ENCODE data around the gene ASAP2. TPM values are rescaled to one million over a fixed set of nuclear protein-coding genes. Genes with fewer than 3 reads are reported as not detected.

ASAP2 gene
- total RNA-seq, 1 donor from 2014 or later = 10.0 TPM

DNA sequence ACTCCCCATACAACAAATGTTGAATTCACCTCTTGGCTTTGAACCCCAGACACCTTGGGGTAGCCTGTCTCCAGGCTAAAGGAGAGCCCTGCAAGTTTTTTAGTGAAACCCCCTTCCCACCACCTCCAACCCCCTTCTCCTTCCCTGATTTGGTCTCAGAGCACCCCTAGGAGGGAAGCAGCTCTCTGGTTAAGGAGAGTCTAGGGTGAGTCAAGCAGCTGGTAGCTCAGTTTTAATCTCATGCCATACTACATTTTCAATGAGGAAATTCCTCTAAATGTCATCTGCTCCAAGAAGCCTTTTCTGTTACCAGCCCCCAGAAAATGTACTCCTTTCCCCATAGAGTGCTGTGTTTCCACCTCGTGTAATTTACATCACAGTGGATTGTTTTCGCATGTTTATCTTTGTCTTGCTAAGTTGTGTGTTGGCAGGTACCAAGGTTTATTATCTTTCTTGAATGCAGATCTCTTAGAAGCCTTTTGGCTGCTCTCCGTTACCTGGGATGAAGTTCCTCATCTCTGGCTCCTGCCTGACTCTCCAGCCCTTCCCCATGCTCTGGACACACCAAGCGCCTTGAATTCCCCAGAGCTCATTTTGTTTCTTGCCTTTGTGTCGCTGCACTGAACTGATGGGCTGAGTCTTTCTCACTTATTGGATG is 82.2 kb downstream of the ASAP2 start:
- Histone ChIP-seq H3K4me1 (peaks cover 32% of the 10 kb centered on the region), H3K36me3 (no peaks in the 10 kb centered on the region), H3K27ac (replicated peaks) (no peak overlapping the region), H3K9me3 (replicated peaks) (no peaks in the 10 kb centered on the region), H3K27me3 (ENCODE audit: low read depth) (no peaks in the 10 kb centered on the region), H3K4me3 (no peak overlapping the region)
- TF ChIP-seq, protein P1, sequence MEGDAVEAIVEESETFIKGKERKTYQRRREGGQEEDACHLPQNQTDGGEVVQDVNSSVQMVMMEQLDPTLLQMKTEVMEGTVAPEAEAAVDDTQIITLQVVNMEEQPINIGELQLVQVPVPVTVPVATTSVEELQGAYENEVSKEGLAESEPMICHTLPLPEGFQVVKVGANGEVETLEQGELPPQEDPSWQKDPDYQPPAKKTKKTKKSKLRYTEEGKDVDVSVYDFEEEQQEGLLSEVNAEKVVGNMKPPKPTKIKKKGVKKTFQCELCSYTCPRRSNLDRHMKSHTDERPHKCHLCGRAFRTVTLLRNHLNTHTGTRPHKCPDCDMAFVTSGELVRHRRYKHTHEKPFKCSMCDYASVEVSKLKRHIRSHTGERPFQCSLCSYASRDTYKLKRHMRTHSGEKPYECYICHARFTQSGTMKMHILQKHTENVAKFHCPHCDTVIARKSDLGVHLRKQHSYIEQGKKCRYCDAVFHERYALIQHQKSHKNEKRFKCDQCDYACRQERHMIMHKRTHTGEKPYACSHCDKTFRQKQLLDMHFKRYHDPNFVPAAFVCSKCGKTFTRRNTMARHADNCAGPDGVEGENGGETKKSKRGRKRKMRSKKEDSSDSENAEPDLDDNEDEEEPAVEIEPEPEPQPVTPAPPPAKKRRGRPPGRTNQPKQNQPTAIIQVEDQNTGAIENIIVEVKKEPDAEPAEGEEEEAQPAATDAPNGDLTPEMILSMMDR (IDR thresholded peaks at IDR 0.05; ENCODE audit: borderline replicate concordance) = no peak
- intact Hi-C loops (cut with micrococcal nuclease) = no loop called here
- DNase-seq = no peak

DNA sequence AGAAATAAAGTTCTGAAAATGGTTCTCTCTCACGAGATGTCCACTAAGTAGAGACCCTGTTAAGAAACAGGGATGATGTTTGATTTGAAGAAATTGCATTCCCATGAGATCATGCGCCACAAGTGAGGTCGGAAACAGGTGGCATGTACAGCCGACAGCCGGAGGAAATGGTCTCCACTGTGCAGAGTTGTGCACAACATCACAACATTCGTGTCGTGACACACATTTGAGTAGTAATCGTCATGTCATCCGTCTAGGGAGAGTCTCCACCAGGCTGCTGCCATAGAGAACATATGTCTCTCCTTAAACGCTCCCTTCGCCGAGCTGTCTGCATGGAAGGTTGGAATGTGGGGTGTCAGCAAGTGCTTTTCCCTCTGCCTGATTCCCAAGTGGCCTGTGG is 84.7 kb downstream of the ASAP2 start:
- TF ChIP-seq, protein P1 (IDR thresholded peaks at IDR 0.05; ENCODE audit: borderline replicate concordance) = no peak
- H3K4me1 ChIP-seq = peaks cover 17% of the 10 kb centered on the region
- no peak overlapping the region for H3K4me3 ChIP-seq
- H3K27ac ChIP-seq (replicated peaks) = no peak overlapping the region
- no peak for DNase-seq
- H3K27me3 ChIP-seq (ENCODE audit: low read depth) = no peaks in the 10 kb centered on the region
- no peaks in the 10 kb centered on the region for H3K36me3 ChIP-seq
- no peaks in the 10 kb centered on the region for H3K9me3 ChIP-seq (replicated peaks)
- intact Hi-C loops (cut with micrococcal nuclease) = no loop called here

DNA sequence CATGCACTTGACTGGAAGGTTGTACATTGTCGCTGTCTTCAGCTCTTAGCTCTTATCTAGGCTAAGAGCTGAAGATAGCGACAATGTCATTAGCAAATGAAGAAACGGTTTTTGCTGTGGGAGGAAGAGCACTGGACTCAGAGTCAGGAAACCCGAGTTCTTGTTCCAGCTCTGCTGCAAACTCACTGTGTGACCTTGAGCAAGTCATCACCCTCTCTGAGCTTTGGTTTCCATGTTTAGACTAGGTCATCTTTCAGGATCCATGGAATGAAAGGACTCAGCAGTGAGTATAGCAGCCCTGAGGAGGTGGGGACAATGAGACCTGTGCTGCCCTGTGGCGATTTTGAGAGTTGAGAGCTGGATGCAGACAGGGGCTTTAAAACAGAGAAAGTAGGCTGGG is 85.3 kb downstream of the ASAP2 start:
- no peak overlapping the region for H3K27ac ChIP-seq (replicated peaks)
- DNase-seq = no peak

DNA sequence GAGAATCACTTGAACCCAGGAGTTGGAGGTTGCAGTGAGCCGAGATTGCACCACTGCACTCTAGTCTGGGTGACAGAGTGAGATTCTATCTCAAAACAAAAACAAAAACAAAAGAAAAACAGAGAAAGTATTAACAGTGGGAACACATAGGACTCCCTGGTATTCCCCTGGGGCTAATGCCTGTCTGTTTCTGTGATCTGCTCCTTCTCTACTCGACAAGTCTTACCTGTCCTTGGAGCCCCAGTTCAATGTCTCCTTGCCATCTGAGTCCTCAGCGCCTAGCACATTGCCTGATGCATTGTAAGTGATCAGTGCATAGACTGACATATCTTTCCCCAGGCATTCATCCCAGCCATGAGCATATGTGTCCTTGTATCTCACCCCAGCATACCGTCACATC is 85.8 kb downstream of the ASAP2 start:
- H3K27me3 ChIP-seq (ENCODE audit: low read depth) = no peaks in the 10 kb centered on the region
- H3K36me3 ChIP-seq = no peaks in the 10 kb centered on the region
- no peaks in the 10 kb centered on the region for H3K9me3 ChIP-seq (replicated peaks)
- H3K4me3 ChIP-seq = no peak overlapping the region
- H3K4me1 ChIP-seq = peaks cover 23% of the 10 kb centered on the region
- DNase-seq = no peak
- intact Hi-C loops (cut with micrococcal nuclease) = no loop called here
- TF ChIP-seq, protein P1 (IDR thresholded peaks at IDR 0.05; ENCODE audit: borderline replicate concordance) = no peak
- no peak overlapping the region for H3K27ac ChIP-seq (replicated peaks)

More for the DNA sequence above, 85.3 kb downstream of the ASAP2 start:
- H3K4me1 ChIP-seq = peaks cover 19% of the 10 kb centered on the region
- no peaks in the 10 kb centered on the region for H3K9me3 ChIP-seq (replicated peaks)
- no peaks in the 10 kb centered on the region for H3K36me3 ChIP-seq
- no peaks in the 10 kb centered on the region for H3K27me3 ChIP-seq (ENCODE audit: low read depth)
- TF ChIP-seq, protein P1 (IDR thresholded peaks at IDR 0.05; ENCODE audit: borderline replicate concordance) = no peak
- intact Hi-C loops (cut with micrococcal nuclease) = no loop called here
- H3K4me3 ChIP-seq = no peak overlapping the region

- H3K4me3 ChIP-seq = no peak overlapping the region
- no peak overlapping the region for H3K27ac ChIP-seq (replicated peaks)
- no peaks in the 10 kb centered on the region for H3K9me3 ChIP-seq (replicated peaks)
- no peaks in the 10 kb centered on the region for H3K27me3 ChIP-seq (ENCODE audit: low read depth)
- peaks cover 46% of the 10 kb centered on the region for H3K4me1 ChIP-seq
- H3K36me3 ChIP-seq = no peaks in the 10 kb centered on the region
- intact Hi-C loops (cut with micrococcal nuclease) = no loop called here
- TF ChIP-seq, protein P1 (IDR thresholded peaks at IDR 0.05; ENCODE audit: borderline replicate concordance) = no peak
- DNase-seq = no peak
Observed at GRCh38 chr2:9294764-9295163, 88.2 kb downstream of the ASAP2 start.
